Activated CD8-positive, alpha-beta memory T cell treated with anti-CD3 and anti-CD28 coated beads, Interleukin-2, amount 10 ng/mL, durations not matched to agents 7 days and 5 days (primary cell): ENCODE results near the gene CYP26C1. TPM values are rescaled to one million over a fixed set of nuclear protein-coding genes. Genes with fewer than 3 reads are reported as not detected.

Experiments used
- total RNA-seq, 2 experiments: library from RNA; stranded (reverse); gene quantifications; one replicate each; pipeline ENCODE4 v1.2.3, GENCODE V29; 2021

The CYP26C1 gene
- total RNA-seq, 2 experiments from 2014 or later = 0.05 to 0.18 TPM

Other genes with a start within 250 kb of the CYP26C1 start
- 10 to 100 TPM; 11.9 to 12.1 TPM for gene EXOC6, start 212.3 kb upstream of the CYP26C1 start, total RNA-seq
- not detected for gene CYP26A1, start 13.1 kb downstream of the CYP26C1 start, total RNA-seq